Measurements from ENCODE around the gene OTUB1. TPM values are rescaled to one million over a fixed set of nuclear protein-coding genes. Genes with fewer than 3 reads are reported as not detected.

Gene OTUB1
- total RNA-seq, 1 donor from 2014 or later: 38.7 TPM

DNA sequence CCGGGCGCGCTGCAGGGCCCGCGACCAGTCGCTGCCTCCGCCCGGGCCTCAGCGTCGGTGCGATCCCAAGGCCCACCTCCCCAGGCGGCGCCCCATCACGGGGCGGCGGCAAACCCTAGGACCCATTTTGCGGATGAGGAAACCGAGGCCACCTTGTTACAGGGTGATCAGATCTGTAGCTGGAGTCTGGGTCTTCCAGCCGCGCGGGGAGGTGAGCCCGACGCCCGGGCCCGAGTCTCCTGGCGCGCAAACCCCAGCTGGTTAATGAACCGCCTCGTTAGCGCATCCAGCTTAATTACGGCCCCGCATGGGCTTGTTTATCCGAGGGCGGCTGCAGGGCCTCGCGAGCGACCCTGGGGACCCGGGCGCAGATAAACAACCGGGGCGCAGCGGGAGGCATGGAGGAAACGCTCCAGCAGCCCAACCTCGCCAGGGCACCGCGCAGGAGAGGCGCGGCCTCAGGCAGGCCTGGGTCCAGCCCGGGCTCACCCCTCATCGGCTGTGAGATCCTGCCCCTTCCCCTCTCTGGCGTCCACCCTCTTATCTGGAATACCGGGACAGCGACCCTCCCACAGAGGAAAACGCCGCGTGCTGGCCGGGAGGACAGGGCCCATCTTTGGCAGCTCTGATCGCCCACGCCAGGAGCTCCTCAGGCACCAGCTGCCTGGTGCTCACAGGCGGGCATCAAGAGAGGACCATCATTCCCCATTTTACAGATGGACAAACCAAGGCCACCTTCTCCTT lies 14.7 kb downstream of the OTUB1 start:
- DNase-seq (ENCODE audit: low spot score): no peak
- ATAC-seq: no peak
- intact Hi-C loops (cut with DNase I): loop anchor here (2.0 kb wide), 1 partner anchor 148 kb away; no protein-coding TSS in a partner anchor

DNA sequence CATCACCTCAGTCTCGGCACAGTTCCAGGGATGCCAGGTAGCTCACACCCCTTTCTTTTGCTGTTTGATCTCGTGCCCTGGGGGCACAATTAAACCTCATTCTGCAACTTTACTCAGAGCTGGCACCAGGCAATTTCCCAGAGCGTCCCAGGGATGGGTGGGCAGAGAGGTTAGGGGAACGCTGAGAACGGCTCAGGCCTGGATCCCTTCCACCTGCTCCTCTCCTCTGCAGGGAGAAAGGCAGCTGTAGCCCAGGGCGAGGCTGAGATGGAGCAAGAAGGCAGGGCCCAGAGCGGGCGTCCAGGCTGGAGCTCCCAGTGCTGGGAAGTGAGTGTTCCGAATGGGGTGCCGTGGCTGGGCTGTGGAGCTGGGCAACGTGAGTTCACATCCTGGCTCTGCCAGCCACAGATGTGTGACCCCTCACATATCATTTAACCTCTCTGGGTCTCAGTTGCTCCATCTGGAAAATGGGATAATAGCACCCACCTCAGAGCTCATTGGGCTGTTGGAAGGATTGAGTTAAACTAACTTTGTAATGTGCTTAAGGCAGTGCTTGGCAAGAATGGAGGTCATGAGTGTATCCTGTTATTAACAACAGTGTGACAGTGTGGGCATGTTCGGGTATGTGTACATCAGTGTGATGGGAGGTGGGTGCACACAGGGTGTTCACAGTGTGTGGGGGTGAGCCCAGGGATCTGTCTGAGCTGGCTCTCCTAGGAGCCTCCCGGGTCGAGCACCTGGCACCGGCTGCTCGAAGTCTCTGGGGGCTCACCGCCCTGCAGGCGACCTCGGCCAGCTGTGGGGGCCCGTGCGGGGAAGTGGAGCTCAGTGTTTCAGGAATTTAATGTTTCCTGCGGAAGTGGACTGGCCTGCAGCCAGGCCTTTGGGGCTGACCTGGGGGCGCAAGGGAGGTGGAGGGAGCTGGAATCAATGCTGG lies 15.5 kb downstream of the OTUB1 start:
- DNase-seq (ENCODE audit: low spot score) (no peak), ATAC-seq (peak; percentile 11)
- intact Hi-C loops (cut with DNase I): loop anchor here (2.0 kb wide), 1 partner anchor 147 kb away; no protein-coding TSS in a partner anchor

DNA sequence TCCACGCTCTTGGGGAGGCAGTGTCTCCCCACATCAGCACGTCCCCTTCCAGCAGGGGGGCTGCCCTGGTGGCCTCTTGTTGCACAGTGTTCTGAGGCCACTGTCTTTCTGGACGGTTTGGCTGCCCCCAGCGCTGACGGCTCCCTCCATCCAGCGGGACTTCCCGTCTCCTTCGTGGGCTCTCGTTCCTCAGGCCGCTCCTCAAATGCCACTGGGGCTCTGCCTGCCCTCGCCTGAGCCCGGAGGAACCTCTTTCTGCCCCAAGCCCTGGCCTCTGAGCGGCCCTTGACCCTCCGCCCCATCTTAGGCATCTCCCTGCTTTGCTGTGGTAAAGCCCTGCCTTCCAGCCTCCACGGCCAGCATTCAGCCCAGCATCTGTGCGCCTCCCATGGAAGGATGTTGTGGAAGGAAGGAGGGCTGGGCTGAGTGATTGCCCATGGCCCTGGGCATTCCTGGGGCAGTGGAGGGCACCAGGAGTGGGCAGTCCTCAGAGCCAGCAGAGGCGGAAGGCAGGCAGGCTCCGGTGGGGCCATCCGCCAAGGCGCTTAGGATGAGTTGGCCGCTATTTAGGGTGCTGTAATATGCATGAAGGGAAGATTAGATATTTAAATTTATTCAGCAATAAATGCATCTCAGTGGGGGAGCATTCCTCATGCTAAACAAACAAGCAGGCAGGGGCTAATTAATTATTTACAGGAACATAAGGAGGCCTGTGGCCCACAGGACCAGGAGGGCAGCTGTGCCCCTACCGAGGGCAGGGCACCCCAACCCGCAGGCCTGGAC lies 17.8 kb downstream of the OTUB1 start:
- no peak for DNase-seq (ENCODE audit: low spot score)
- intact Hi-C loops (cut with DNase I): no loop called here
- no peak for ATAC-seq

DNA sequence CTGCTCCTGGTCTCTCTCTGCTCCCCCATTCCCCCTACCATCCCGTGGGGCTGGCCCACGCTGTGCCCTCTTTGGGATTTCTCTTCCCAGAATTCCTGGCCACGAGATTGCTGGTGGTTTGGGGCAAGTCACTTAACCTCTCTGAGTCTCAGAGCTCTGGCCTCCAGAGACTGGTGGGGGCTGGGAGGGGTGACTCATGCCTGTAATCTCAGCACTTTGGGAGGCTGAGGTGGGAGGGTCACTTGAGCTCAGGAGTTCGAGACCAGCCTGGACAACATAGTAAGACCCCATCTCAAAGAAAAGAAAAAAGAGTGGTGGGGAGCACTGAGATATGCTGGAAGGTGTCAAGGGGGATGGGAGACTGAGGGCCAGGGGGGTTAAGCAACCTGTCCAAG lies 18.3 kb downstream of the OTUB1 start:
- intact Hi-C loops (cut with DNase I): no loop called here
- DNase-seq (ENCODE audit: low spot score): no peak
- no peak for ATAC-seq

DNA sequence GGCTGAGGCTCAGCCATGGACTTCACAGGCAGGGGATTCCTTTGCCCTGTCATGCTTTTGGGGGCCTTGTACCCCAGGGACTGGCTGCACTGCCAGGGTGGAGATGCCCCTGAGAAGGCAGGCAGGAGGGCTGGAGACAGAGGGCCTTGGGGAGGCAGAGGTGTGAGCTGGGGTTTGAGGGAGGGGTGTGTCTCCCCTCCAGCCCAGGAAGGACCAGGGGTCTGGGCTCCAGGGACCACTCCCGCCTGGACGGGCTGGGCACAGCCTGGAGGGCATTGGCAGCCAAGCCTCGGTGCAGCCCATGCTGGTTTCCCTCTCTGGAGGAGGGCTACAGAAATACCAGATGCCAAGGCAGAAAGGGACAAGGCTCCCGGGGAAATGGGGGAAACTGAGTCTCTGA lies 19.5 kb downstream of the OTUB1 start:
- intact Hi-C loops (cut with DNase I): no loop called here
- ATAC-seq (no peak), DNase-seq (ENCODE audit: low spot score) (no peak)

DNA sequence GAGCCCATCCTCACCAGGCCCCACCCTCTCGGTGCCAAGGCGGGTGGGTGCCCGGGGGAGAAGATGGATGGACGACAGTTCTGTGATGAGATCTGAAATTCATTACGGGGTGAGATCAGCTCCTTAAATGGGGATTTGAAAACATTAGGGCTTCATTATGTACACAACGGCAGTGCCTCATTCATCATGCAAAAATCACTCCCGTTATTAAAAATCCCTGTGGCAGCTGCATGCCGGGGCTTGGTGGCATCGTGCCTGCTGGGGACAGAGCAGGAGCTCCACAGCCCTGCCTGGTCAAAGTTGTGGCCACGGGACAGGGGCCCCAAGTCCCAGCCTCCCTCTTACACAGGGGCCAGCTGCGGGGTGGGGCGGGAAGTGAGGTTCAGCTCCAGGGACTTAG lies 20.2 kb downstream of the OTUB1 start:
- ATAC-seq (no peak), DNase-seq (ENCODE audit: low spot score) (no peak)
- intact Hi-C loops (cut with DNase I): no loop called here

DNA sequence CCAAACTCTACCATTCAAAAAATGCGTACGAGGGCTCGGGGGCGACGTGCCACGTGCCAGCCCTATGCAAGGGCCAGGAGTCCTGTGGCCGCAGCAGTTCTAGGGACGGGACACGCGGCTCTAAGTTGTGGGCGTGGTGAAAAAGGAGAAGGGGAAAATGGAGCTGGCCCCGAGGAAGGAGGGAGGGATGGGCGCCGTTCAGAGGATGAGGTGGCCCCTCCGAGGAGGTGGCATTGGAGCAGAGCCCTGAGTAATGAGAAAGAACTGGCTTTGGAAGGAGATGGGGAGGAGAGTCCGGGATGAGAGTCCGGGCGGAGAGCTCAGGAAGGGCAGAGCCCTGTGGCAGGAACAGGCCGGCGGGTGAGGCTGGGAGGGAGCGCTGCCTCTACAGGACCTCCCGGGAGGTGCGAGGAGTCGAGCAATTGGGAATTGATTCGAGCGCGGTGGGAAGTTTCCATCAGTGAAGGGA lies 21.0 kb downstream of the OTUB1 start:
- peak; percentile 69 for DNase-seq (ENCODE audit: low spot score)
- ATAC-seq: peak; percentile 56
- intact Hi-C loops (cut with DNase I): no loop called here

DNA sequence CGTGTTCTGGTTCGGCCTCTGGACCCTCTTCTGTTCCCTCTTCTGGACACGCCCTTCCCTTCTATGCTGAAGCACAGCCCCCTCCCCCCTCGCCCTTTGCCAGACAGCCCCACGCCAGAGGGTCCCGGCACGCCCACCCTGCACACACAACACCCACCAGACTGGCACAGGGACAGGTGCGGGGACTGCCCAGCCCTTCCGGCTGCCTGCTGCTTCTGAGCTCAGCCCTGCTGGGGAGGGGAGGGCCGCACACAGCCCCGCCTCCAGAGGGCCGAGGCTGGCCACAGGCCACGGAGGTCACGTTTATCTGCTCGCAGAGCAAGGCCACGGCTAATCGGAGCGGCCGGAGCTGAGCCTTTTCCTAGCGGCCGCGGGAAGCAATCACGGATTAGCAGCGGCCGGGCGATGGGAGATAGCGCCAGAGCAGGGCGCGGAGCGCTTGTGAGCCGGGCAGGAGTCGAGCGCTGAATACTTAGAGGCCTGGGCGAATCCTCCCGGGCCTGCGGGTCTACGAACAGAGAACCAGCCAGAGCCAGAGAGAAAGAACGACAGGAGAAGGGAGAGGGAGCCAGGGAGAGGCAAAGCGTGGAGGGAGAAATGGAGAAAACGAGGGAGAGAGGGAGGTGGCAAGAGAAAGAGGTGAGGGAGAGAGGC lies 21.5 kb downstream of the OTUB1 start:
- DNase-seq (ENCODE audit: low spot score) (peak; percentile 86), ATAC-seq (peak; percentile 91)
- intact Hi-C loops (cut with DNase I): no loop called here

DNA sequence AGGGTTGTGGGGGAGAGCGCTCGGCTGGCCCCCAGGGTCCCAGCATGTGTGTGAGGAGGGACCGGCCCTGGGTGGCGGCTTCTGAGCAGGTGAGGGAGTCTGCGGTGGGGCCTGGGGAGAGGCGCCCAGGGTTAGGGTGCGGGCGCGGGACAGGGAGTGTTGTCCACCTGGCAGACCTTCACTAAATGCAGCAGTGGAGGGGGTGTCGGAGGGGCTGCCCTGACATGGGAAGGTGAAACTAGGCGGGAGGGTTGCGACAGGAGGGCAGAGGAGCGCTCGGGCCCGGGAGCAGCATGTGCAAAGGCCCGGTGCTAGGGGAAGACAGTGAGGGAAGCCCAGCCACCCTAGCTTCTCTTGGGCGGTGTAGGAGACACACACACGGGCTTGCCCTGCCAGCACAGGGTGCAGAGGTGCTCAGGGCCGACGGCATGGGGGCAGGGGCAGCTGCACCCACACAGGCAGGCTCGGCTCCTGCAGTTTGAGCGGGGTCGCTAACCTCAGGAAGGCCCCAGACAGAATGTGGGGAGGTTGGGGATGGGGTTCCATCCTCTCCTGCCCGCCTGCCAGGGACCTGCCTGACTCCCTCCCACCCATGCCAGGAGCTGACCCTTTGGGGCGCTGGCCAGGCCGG lies 22.2 kb downstream of the OTUB1 start:
- DNase-seq (ENCODE audit: low spot score): no peak
- intact Hi-C loops (cut with DNase I): no loop called here
- ATAC-seq: no peak

DNA sequence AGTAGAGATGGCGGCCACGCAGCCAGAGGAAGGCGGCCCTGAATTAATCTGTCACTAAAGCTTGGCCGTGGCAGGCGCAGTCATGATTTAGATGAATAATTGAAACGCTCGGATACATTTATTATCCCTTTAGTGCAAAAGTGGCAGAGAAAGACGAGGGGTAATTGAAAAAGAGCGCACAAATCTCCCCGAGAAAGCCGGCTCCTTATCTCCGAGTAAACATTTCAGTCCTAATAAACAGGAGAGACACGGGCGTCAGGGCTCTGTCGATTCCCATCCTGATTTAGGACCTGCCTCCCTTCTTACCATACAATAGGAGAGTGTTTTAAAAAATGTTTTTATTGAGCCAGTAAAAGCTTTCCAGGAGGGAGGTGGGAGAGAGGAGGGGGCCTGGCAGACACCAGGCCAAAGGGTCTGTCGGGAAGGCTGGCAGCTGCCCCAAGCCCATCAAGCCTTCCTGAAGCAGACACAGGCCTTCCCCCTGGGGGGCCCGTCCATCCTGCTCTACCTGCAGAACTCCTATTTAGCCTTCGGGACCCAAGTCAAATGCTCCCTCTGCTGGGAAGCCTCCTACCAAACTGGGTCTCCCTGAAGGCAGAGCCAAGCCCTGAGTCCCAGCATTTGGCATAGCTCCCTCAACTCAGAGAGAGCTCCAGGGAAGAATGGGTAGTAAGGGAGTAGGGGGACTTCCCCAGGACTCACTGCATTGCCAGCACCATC lies 22.8 kb downstream of the OTUB1 start:
- intact Hi-C loops (cut with DNase I): no loop called here
- ATAC-seq: no peak
- DNase-seq (ENCODE audit: low spot score): no peak

DNA sequence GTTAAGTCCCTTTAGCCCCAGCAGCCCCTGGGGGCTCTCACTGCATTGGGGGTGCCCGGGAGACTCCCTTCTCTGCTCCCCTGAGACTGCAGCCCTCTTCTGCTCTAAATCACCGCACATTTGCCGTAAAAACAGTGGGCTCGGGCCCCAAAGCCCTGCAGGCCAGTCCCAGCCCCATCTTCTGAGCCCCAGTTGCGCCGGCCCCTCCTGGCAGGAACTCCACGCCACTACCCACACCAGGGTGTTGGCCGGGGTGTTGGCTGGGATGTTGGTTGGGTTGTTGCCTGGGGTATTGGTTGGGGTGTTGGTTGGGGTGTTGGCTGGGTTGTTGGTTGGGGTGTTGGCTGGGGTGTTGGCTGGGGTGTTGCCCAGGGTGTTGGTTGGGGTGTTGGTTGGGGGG lies 23.5 kb downstream of the OTUB1 start:
- intact Hi-C loops (cut with DNase I): no loop called here
- no peak for DNase-seq (ENCODE audit: low spot score)
- ATAC-seq: no peak

DNA sequence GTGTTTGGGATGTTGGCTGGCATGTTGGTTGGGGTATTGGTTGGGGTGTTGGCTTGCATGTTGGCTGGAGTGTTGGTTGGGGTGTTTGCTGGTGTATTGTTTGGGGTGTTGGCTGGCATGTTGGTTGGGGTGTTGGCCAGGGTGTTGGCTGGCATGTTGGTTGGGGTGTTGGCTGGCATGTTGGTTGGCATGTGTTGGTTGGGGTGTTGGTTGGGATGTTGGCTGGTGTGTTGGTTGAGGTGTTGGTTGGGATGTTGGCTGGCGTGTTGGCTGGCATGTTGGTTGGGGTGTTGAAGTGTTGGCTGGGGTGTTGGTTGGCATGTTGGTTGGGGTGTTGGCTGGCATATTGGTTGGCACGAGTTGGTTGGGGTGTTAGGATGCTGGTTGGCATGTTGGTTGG lies 24.5 kb downstream of the OTUB1 start:
- no peak for DNase-seq (ENCODE audit: low spot score)
- intact Hi-C loops (cut with DNase I): no loop called here
- no peak for ATAC-seq

DNA sequence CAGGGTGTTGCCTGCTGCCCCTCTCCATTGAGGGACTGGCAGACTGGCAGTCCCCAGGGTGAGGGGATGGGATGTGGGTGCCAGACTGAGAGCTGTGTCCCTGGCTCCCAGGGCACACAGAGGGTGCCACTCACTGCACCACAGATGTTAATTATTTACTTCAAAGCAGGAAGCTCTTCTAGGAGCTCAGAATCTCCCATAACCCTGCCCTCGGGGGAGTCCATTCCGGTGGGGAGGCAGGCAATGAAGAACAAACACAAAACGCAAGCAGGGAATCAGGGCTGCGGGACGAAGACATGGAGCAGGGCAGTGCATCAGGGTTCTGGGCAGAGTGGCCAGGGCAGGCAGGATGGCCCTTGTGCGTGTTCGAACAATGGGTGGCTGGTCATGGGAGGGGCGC lies 25.1 kb downstream of the OTUB1 start:
- ATAC-seq (no peak), DNase-seq (ENCODE audit: low spot score) (no peak)
- intact Hi-C loops (cut with DNase I): no loop called here

DNA sequence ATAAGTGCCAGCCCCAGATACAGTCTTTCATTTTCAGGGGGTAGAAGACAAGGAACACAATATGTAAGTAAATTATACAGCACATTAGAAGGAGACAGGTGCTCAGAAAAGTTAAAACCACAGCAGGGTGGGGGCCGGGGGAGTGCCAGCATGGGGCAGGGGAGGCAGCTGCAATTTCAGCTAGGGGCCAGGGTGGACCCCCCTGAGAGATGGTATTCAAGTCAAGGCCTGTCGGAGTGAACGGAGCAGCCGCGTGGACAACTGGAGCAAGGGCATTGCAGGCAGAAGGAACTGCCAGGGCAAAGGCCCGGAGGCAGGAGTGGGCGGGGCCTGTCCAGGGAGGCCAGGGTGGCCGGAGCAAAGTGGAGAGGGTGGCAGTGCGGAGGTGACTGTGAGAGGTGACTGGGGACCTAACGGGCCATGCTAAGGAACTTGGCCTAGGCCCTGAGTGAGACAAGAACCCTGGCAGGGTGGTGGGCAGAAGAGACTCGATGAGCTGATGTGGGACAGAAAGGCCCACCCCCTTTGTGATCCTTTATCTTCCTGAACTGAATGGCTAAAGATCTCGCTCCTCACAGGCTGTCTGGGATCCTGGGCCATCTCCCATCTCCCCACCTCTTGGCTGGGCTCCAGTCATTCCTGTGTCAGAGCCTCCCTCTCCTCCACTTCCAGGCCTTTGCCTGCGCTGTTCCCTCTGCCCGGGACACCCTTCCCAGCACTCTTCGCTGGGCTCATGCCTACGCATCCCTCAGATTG lies 27.1 kb downstream of the OTUB1 start:
- intact Hi-C loops (cut with DNase I): no loop called here
- DNase-seq (ENCODE audit: low spot score): no peak
- no peak for ATAC-seq

DNA sequence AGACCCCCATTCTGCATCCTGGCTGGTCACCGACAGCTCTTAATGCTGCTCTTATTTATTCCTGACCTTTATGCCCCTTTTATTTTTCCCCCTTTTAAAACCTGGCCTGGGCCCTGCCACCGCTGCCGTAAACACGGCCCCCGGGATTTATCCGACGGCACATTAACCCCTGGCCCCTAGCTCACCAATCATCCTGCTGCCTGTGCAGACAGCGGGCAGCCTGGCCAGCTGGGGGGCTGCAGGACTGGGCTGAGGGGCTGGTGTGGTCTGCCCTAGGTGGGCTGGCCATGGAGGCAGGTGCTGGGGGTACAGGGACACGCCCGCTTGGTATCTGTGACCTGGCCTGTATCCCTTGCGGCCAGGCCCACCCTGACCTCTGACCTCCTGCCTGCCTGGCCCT lies 28.1 kb downstream of the OTUB1 start:
- no peak for ATAC-seq
- intact Hi-C loops (cut with DNase I): no loop called here
- no peak for DNase-seq (ENCODE audit: low spot score)

DNA sequence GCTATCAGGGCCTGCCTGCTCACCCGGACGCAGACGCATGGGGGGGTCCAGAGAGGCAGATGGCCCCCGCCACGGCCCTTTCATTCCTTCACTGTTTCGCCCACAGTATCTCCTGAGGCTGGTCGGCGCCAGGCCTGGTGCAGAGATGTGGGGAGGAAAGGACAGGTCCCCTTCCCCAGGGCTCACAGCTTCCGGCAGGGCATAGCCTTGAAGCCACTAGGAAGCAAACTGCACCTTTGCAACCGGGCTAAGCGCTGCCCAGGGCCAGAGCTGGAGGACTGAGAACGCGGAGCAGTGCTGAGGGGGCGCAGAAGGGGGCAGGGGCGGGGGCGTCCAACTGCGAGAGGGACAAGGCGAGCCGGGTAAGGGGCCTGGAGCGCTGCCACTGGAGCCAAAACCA lies 29.3 kb downstream of the OTUB1 start:
- intact Hi-C loops (cut with DNase I): no loop called here
- no peak for DNase-seq (ENCODE audit: low spot score)
- no peak for ATAC-seq

Data from sciatic nerve (tissue), 2 donors.